RWPE2 (cell line): ENCODE measurements around the gene EYA3.

Source experiments
- ATAC-seq: fragments of 200-7000 bp; cut with Tn5 transposase; 3 replicates; pipeline ENCODE4 v1.9.1; 2021; ENCODE audit warnings: low read depth
- DNase-seq: peaks from one replicate; pipeline ENCODE4 v3.0.0-alpha.2; 2020; ENCODE audit warnings: low spot score
- H3K27ac ChIP-seq: fragments of 450-650 bp; 2 replicates; pipeline ENCODE4 v1.5.1; 2017; ENCODE audit warnings: mild to moderate bottlenecking; ENCODE audit not compliant: poor library complexity, severe bottlenecking
- H3K27me3 ChIP-seq: fragments of 250-450 bp; sonication (Bioruptor Pico); 2 replicates; pipeline ENCODE4 v1.5.1; 2021; ENCODE audit warnings: mild to moderate bottlenecking, moderate library complexity; ENCODE audit not compliant: insufficient read depth, poor library complexity, severe bottlenecking
- H3K36me3 ChIP-seq: fragments of 250-450 bp; sonication (Bioruptor Pico); 2 replicates; pipeline ENCODE4 v1.5.1; 2020; ENCODE audit warnings: low read depth, mild to moderate bottlenecking, moderate library complexity
- H3K4me1 ChIP-seq: fragments of 250-450 bp; sonication (Bioruptor Pico); 2 replicates; pipeline ENCODE4 v1.5.1; 2021; ENCODE audit warnings: mild to moderate bottlenecking, moderate library complexity; ENCODE audit not compliant: insufficient read depth, poor library complexity, severe bottlenecking
- H3K4me3 ChIP-seq: fragments of 250-450 bp; sonication (Bioruptor Pico); 2 replicates; pipeline ENCODE4 v1.5.1; 2021; ENCODE audit warnings: mild to moderate bottlenecking, moderate library complexity; ENCODE audit not compliant: severe bottlenecking
- H3K9me3 ChIP-seq: fragments of 250-450 bp; sonication (Bioruptor Pico); 2 replicates; pipeline ENCODE4 v1.5.1; 2021; ENCODE audit warnings: mild to moderate bottlenecking, moderate library complexity; ENCODE audit not compliant: severe bottlenecking
- CTCF ChIP-seq: fragments of 450-650 bp; IDR thresholded peaks from one replicate; pipeline ENCODE4 v1.5.1; 2017; ENCODE audit warnings: mild to moderate bottlenecking, moderate library complexity; ENCODE audit not compliant: poor library complexity, severe bottlenecking

The EYA3 gene

GRCh38 chr1:28058971-28059878 lies 29.2 kb downstream of the EYA3 start:
- peaks cover 3% of the 10 kb centered on the region for H3K9me3 ChIP-seq
- H3K27me3 ChIP-seq: no peaks in the 10 kb centered on the region
- ATAC-seq (no peak), DNase-seq (no peak)
- H3K4me3 ChIP-seq: no peak overlapping the region
- no peak overlapping the region for H3K27ac ChIP-seq
- TF ChIP-seq CTCF: no peak
- peaks cover 9% of the 10 kb centered on the region; the same call in 1 of the 2 replicates for H3K36me3 ChIP-seq
- peaks cover 7% of the 10 kb centered on the region for H3K4me1 ChIP-seq

DNA sequence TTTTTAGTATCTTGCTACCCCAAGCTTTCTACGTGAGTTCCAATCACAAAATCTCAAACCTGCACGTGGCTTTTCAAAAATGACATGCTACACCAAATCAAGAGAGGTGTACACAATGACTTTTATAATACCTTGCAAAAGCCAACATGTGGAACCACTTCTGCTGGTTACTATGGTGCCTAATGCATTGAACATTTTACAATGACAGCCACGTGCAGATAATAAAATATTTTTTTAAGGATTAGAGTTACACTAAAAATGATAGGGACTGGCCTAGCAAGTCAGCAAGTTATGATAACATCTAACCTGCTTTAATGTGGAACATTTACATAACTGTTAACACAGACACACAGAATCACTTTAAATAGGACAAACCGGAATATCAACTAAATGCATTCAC lies 30.2 kb downstream of the EYA3 start:
- peaks cover 3% of the 10 kb centered on the region for H3K9me3 ChIP-seq
- TF ChIP-seq CTCF: no peak
- no peaks in the 10 kb centered on the region for H3K4me1 ChIP-seq
- ATAC-seq (no peak), DNase-seq (no peak)
- no peak overlapping the region for H3K4me3 ChIP-seq
- H3K36me3 ChIP-seq: peaks cover 9% of the 10 kb centered on the region; the same call in 1 of the 2 replicates
- H3K27me3 ChIP-seq: no peaks in the 10 kb centered on the region
- no peak overlapping the region for H3K27ac ChIP-seq

DNA sequence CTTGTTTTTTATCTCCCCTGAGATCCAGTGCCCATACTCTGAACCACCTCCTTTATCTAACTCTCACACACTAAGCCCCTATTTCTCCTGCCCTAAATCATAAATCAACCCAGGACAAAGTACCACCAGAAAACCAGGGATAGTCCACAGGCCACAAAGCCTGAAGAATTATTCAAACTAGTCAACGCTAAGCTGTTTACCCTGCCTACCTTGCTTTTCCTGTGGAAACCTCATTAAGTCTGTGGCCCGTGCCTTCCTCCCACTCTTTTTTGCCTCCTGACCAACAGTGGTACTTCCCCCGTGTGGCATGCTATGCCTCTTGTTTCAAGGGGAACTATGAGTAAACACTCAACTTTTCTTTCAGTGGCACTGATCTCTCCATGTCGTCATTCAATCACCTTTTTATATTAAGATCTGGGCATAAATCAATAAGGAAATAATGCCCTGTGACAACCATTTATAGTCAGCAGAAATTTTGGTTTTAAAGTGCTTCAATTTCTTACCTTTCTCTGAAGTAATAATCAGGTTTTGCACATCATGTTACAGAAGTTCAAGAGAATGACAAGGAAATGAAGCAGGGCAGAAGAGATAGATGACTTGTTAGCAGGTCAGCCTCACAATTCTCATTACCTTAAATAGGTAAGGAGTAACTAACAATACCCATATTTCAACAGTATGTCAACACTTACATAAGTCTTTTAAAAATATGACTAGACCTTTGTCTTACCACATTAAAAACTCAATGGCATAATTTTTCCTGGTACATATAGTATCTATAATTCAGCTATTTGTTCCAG lies 32.1 kb downstream of the EYA3 start:
- Histone ChIP-seq H3K4me1 (no peaks in the 10 kb centered on the region), H3K36me3 (peaks cover 9% of the 10 kb centered on the region; the same call in 1 of the 2 replicates), H3K4me3 (no peak overlapping the region), H3K27ac (no peak overlapping the region), H3K9me3 (no peaks in the 10 kb centered on the region), H3K27me3 (no peaks in the 10 kb centered on the region)
- DNase-seq (no peak), ATAC-seq (no peak)
- TF ChIP-seq CTCF: no peak

GRCh38 chr1:28050776-28051175 lies 37.6 kb downstream of the EYA3 start:
- no peak overlapping the region for H3K4me3 ChIP-seq
- no peaks in the 10 kb centered on the region for H3K4me1 ChIP-seq
- H3K9me3 ChIP-seq: no peaks in the 10 kb centered on the region
- DNase-seq (no peak), ATAC-seq (no peak)
- peaks cover 17% of the 10 kb centered on the region for H3K36me3 ChIP-seq
- H3K27ac ChIP-seq: no peak overlapping the region
- TF ChIP-seq CTCF: no peak
- H3K27me3 ChIP-seq: no peaks in the 10 kb centered on the region
